GM19372 (cell line): ENCODE data around the gene RPL27.

Source experiments
- ATAC-seq: cut with Tn5 transposase; IDR thresholded peaks from one replicate; pipeline ENCODE4 v1.9.1; 2021; ENCODE audit warnings: mild to moderate bottlenecking, low read depth, moderate library complexity; ENCODE audit not compliant: unreplicated experiment

RPL27 gene

GRCh38 chr17:43043307-43043706, 45.1 kb downstream of the RPL27 start:
- ATAC-seq: no peak

- ATAC-seq: no peak
Observed at GRCh38 chr17:43044024-43044423, 45.8 kb downstream of the RPL27 start.

DNA sequence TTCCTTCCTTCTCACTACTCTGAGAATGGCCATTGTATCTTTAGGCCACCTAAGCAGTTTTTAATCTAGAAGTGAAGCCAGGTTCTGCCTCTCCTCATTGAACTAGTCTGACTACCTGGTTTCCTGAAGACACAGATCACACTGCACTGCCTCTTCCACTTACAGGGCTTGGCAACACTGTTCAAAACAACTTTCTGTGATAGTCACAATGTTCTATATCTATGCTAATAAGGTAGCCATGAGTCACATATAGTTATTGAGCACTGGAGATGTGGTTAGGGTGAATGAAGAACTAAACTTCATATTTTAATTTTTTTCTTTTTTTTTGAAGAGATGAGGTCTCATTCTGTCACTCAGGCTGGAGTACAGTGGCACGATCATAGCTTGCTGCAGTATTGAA, 53.8 kb downstream of the RPL27 start:
- no peak for ATAC-seq
